Measurements from ENCODE around the gene IDE.

DNA sequence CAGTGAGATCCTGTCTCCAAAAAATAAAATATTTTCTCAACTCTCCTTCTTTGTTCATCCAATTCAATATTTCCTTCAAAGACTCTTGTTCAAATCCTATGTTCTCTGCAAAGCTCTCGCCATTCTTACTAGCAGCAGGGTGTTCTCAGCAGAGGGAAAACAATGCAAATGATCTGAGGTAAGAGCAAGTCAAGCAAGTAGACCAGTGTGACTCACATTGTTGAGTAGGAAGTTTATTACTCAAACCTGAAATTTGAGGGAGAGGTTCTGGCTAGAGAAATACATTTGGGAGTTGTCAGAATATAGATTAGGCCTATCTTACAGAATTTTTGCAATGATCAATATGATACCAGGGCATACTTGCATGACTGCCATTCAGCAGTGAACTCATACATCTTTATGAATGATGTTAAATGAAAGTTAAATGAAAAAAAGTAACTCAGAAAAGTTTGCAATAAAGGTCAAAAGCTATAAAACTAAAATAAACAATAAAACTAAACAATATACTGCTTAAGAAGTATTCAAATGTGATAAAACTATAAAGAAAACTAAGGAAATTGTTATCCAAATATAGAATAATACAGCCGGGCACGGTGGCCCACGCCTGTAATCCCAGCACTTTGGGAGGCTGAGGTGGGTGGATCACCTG is 5.8 kb downstream of the IDE start:
- TF ChIP-seq, protein P1, sequence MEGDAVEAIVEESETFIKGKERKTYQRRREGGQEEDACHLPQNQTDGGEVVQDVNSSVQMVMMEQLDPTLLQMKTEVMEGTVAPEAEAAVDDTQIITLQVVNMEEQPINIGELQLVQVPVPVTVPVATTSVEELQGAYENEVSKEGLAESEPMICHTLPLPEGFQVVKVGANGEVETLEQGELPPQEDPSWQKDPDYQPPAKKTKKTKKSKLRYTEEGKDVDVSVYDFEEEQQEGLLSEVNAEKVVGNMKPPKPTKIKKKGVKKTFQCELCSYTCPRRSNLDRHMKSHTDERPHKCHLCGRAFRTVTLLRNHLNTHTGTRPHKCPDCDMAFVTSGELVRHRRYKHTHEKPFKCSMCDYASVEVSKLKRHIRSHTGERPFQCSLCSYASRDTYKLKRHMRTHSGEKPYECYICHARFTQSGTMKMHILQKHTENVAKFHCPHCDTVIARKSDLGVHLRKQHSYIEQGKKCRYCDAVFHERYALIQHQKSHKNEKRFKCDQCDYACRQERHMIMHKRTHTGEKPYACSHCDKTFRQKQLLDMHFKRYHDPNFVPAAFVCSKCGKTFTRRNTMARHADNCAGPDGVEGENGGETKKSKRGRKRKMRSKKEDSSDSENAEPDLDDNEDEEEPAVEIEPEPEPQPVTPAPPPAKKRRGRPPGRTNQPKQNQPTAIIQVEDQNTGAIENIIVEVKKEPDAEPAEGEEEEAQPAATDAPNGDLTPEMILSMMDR (IDR thresholded peaks at IDR 0.05; ENCODE audit: extremely low read depth in 1 of 2, insufficient read depth in 1 of 2, low read depth in 1 of 2, low read length in 2 of 2): no peak
- TF ChIP-seq EZH2 (IDR thresholded peaks at IDR 0.05; ENCODE audit: borderline replicate concordance, low read depth, low read length, severe bottlenecking): no peak
